GM19023 (cell line): ENCODE results near the gene DNASE2B.
"Not testable (repeated sequence)": the region's sequence is repeated elsewhere in the genome, so short reads cannot be mapped to it uniquely, and the experiment has no call there.

Experiments
- ATAC-seq: cut with Tn5 transposase; IDR thresholded peaks from one replicate; pipeline ENCODE4 v1.9.1; 2021; ENCODE audit warnings: mild to moderate bottlenecking, moderate library complexity; ENCODE audit not compliant: unreplicated experiment

Gene DNASE2B

GRCh38 chr1:84442747-84443646 lies 44.7 kb downstream of the DNASE2B start:
- not testable (repeated sequence) for ATAC-seq

GRCh38 chr1:84448704-84449103 lies 50.4 kb downstream of the DNASE2B start:
- not testable (repeated sequence) for ATAC-seq

- no peak for ATAC-seq
Observed at GRCh38 chr1:84450910-84451309, 52.6 kb downstream of the DNASE2B start.

- ATAC-seq, result no peak
Observed at GRCh38 chr1:84452436-84452835, 54.2 kb downstream of the DNASE2B start.

- ATAC-seq, result no peak
Observed at GRCh38 chr1:84462118-84462517, 63.8 kb downstream of the DNASE2B start.
